Activated CD4-positive, alpha-beta T cell treated with anti-CD3 and anti-CD28 coated beads for 4 hours (primary cell): ENCODE measurements around the gene CHMP6.
A peak's percentile ranks its signal among the peaks of the same experiment; 100 is the strongest.

Experiments
- DNase-seq, 2 donors: peaks; one replicate each; pipeline ENCODE4 v3.0.0-alpha.2; 2020

The CHMP6 gene

GRCh38 chr17:80956321-80957190 is 35.1 kb upstream of the CHMP6 start:
- DNase-seq = no peak

GRCh38 chr17:80957461-80957941 is 34.1 kb upstream of the CHMP6 start:
- DNase-seq = no peak

GRCh38 chr17:80959330-80960036 is 32.2 kb upstream of the CHMP6 start:
- no peak for DNase-seq

GRCh38 chr17:80960037-80960796 is 31.4 kb upstream of the CHMP6 start:
- no peak for DNase-seq

GRCh38 chr17:80960797-80961452 is 30.7 kb upstream of the CHMP6 start:
- no peak for DNase-seq

- DNase-seq = no peak
Observed at GRCh38 chr17:80961541-80962330, 29.9 kb upstream of the CHMP6 start.

- no peak for DNase-seq
Observed at GRCh38 chr17:80962356-80963329, 29.0 kb upstream of the CHMP6 start.

- no peak for DNase-seq
Observed at GRCh38 chr17:80963812-80964543, 27.7 kb upstream of the CHMP6 start.

- no peak for DNase-seq
Observed at GRCh38 chr17:80964544-80964856, 27.1 kb upstream of the CHMP6 start.

GRCh38 chr17:80964859-80965580 is 26.6 kb upstream of the CHMP6 start:
- no peak for DNase-seq

- no peak for DNase-seq
Observed at GRCh38 chr17:80965606-80966005, 26.0 kb upstream of the CHMP6 start.

- no peak for DNase-seq
Observed at GRCh38 chr17:80967404-80967872, 24.2 kb upstream of the CHMP6 start.

- DNase-seq = no peak
Observed at GRCh38 chr17:80968602-80969029, 23.0 kb upstream of the CHMP6 start.

GRCh38 chr17:80969030-80969673 is 22.5 kb upstream of the CHMP6 start:
- no peak for DNase-seq

- no peak for DNase-seq
Observed at GRCh38 chr17:80969674-80970043, 22.0 kb upstream of the CHMP6 start.

GRCh38 chr17:80970044-80970761 is 21.4 kb upstream of the CHMP6 start:
- DNase-seq = peak; percentile 38 to 46

- no peak for DNase-seq
Observed at GRCh38 chr17:80970762-80971703, 20.6 kb upstream of the CHMP6 start.
